GM12891 (cell line): ENCODE data around the gene CYBA.

Experiments
- DNase-seq: peaks from one replicate; pipeline ENCODE4 v3.0.0; 2011; ENCODE audit warnings: low spot score; ENCODE audit not compliant: insufficient read length
- FAIRE-seq: peaks from 2 replicates; lab custom pipeline; 2011; peaks lifted over from hg19 to GRCh38; lab: Jason Lieb, UNC
- PAX5 ChIP-seq: IDR thresholded peaks from 2 replicates; pipeline ENCODE4 v1.6.1; 2011; ENCODE audit warnings: low read length, moderate library complexity, mild to moderate bottlenecking; ENCODE audit not compliant: insufficient read depth, severe bottlenecking
- POLR2A ChIP-seq: IDR thresholded peaks from 2 replicates; pipeline ENCODE4 v1.6.1; 2011; ENCODE audit warnings: low read depth, low read length, control low read depth
- POLR2AphosphoS5 ChIP-seq: IDR thresholded peaks from 2 replicates; pipeline ENCODE4 v1.6.1; 2011; ENCODE audit warnings: low read depth, low read length, control low read depth
- POU2F2 ChIP-seq: IDR thresholded peaks from 2 replicates; pipeline ENCODE4 v1.6.1; 2011; ENCODE audit warnings: low read depth, mild to moderate bottlenecking, control low read depth, low read length, moderate library complexity
- SPI1 ChIP-seq: IDR thresholded peaks from 2 replicates; pipeline ENCODE4 v1.6.1; 2011; ENCODE audit warnings: low read depth, low read length, control low read depth
- TAF1 ChIP-seq: IDR thresholded peaks from 2 replicates; pipeline ENCODE4 v1.6.1; 2011; ENCODE audit warnings: low read depth, low read length, control low read depth

The CYBA gene

DNA sequence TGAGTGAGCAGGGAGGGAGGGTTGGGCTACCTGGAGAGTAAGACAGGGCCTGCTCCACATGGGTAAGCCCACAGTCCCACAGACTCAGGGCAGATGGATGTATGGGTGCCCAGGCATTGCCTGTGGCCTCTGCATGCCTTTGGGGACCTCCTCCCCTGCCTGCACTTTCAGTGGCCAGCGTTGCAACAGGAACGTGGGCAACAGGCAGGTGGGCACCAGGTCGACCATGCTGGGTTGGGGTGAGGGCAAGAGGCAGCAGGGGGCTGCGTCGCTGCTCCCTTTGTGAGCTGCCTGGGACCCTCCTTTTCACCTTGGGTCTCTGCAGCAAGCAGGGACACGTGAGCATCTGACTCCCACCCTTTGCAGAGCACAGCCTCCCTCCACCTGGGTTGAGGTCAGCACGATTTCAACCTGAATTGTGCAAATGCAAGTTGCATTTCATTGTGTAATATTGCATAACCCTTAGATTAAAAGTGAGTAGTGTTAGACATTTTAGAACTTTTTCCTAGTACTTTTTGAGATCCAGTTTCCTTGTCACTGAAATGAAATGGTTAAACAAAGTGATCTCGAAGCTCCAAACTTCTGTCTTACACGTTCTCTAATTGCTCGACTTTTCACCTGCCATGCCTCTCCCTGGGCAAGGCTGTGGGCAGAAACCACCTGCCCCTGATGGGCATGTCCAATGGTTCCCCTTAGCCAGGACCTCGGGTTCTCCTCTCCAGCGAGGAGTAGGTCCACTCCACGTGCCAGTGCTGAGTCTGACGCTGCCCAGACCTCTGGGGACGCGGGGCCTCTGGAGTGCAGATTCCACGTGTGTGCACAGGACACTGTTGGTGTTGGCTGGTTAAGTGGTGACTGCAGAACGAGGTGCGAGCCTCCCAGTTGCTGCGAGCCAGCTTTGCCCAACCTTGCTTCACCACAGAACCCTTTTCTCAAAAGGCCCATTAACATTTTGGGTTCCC is 45.4 kb downstream of the CYBA start:
- no peak for TF ChIP-seq POU2F2
- TF ChIP-seq PAX5 = no peak
- no peak for TF ChIP-seq SPI1
- no peak for TF ChIP-seq POLR2AphosphoS5
- TF ChIP-seq POLR2A = no peak
- no peak for TF ChIP-seq TAF1
- DNase-seq = no peak
- no peak for FAIRE-seq

DNA sequence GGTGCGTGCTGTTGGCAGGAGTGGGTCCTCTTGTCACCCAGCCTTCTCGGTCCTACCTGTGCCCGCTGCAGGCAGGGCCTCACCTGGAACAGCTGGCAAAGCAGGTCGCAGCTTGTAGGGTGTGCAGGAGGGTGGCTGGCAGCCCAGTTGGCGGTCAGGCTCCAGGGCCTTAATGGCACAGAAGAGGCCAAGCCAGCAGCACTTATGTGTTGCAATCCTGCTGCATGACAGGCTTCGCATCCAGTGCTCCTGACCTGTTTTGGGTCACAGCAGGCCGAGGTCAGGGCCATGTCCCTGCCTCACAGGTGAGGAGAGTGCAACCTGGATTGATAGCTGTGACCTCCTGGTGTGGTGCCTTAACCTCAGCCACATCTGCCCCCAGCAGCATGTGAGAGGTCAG is 48.8 kb downstream of the CYBA start:
- no peak for FAIRE-seq
- no peak for DNase-seq
- TF ChIP-seq POLR2A (no peak), POU2F2 (no peak), SPI1 (no peak), TAF1 (no peak), PAX5 (no peak), POLR2AphosphoS5 (no peak)

DNA sequence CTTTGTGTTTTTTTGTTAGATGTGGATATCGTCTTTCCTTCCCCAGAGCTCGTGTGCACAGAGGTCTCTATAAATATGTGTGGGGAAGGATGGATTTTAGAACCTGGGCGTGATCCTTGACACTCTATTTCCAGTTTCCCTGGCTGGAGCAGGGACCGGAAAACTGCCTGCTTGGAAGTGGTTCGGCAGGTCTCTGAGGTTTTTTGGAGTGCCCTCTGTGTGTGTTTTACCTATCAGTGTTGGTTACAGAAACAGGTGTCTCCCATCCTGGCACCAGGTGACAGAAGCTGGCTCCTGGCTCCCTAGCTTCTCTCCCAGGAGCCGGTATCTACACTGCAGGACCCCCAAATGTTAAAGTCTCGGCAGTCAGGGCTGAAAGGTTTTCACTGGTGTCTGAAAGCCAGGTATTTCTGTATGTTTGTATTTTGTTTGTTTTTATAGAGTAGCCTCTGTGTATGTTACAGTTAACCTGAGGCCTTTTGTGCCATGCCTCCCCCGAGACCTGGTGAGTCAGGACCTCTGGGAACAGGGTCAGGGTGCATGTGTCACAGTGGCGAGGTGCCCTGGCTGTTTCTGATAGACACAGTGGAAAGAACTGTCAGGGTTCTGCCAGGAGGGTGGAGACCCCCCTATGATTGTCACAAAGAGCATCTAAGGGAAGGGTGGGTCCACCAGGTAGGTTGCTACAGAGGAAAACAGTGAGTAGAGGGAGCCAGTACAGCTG is 49.4 kb downstream of the CYBA start:
- DNase-seq (no peak), FAIRE-seq (no peak)
- TF ChIP-seq POLR2A (no peak), TAF1 (no peak), POU2F2 (no peak), PAX5 (no peak), SPI1 (no peak), POLR2AphosphoS5 (no peak)

DNA sequence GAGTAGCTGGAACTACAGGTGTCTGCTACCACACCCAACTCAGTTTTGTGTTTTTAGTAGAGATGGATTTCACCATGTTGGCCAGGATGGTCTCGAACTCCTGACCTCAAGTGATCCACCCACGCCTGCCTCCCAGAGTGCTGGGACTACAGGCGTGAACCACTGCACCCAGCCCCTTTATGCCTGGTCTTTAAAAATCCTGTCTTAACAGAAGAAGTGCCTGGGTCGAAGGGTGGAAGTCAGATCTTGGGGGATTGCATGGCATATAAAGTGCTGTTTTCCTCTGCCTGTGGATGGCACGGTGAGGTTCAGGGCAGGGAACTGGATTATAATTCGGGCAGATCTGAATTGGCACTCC is 50.3 kb downstream of the CYBA start:
- no peak for TF ChIP-seq PAX5
- no peak for TF ChIP-seq POLR2AphosphoS5
- TF ChIP-seq SPI1 = no peak
- TF ChIP-seq TAF1 = no peak
- no peak for TF ChIP-seq POU2F2
- TF ChIP-seq POLR2A = no peak
- no peak for DNase-seq
- FAIRE-seq = no peak

DNA sequence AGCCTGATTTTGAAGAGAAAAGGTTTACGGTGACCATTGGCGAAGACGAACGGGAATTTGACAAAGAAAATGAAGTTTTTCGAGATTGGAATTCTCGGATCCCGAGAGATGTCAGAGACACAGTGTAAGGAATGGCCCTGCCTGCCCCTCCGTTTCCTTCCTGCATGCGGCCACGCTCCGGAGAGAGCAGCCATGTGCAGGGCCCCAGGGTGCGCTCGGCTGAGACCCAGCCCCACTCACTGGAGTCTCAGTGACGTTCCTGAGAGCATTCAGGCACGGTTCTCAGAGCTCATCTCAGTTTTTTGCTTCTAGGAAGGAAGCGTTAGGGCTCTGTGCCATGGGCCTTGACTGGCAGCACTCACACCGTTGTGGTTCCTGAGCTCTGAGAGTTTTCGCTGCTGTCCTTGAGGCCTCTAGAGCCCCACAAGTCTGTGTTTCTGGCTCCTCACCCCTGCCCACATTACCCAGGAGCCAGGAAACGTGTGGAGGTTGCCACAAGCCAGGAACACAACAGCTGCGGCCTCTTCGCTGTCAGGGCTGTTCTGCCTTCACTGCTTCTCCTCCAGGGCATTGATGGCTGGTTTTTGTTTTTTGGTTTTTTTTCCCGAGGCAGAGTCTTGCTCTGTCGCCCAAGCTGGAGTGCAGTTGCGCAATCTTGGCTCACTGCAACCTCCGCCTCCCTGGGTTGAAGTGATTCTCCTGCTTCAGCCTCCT is 50.9 kb downstream of the CYBA start:
- no peak for DNase-seq
- TF ChIP-seq POU2F2 (no peak), PAX5 (no peak), POLR2AphosphoS5 (no peak), POLR2A (no peak), SPI1 (no peak), TAF1 (no peak)
- no peak for FAIRE-seq

DNA sequence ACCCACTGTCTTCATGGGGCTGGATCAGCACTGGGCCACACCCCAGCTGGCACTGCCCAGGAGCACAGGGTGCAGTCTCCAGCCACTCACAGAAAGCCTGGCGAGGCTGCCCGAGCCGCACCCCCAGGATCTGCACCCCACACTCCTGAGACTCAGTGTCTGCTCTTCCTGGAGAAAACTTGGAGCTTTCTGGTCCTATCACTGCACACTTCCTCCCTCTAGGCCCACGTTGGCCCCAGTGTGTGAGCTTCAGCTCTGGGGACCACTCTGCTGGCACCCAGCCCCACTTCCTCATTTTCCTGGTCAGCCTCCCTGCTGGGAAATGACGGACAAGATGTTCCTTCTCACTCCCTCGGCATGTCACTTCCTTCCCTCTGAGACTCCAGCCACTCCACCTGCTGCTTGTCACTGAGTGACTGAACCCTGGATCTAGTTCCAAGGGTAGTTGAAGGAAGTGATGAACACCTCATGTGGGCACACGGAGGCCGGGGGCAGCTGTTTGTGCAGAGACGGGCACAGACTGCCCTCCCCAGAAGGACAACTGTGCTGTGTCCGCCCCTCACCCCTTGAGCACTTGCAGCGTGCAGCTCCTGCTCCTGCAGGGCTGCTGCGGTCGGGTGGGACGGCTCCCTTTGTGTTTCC is 51.6 kb downstream of the CYBA start:
- FAIRE-seq = no peak
- no peak for TF ChIP-seq POLR2AphosphoS5
- TF ChIP-seq POLR2A = no peak
- TF ChIP-seq POU2F2 = no peak
- TF ChIP-seq PAX5 = no peak
- TF ChIP-seq SPI1 = peak; percentile 60; the same call in 1 of the 2 replicates
- TF ChIP-seq TAF1 = no peak
- DNase-seq = no peak

DNA sequence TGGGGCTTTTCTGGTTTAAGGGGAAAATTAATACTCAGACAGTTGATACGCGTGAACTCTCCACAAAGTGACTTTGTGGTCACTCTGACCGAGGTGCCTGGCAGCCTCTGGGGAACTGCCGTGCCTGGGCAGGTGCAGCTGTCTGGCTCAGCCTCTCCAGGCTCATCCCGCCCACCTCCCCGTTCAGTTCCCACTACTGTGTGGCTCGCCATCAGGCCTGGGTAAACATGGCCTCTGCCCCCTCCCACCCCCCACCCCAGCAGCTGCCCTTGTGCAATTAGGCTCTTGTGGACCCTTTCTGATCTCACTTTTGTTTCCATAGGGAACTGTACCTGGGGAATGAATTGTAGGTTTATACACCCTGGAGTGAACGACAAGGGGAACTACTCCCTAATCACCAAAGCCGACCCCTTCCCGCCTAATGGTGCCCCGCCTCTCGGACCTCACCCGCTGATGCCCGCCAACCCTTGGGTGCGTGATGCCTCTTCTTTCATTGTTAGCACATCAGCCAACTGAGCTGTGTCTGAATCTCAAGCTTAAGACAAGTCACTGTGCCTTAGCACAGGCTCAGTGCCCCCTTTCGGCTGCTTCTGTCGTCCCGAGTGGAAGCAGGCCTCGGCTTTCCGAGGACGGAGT is 52.9 kb downstream of the CYBA start:
- FAIRE-seq (no peak), DNase-seq (no peak)
- TF ChIP-seq POLR2A = no peak
- no peak for TF ChIP-seq SPI1
- no peak for TF ChIP-seq POLR2AphosphoS5
- TF ChIP-seq POU2F2 = no peak
- TF ChIP-seq TAF1 = no peak
- TF ChIP-seq PAX5 = no peak

DNA sequence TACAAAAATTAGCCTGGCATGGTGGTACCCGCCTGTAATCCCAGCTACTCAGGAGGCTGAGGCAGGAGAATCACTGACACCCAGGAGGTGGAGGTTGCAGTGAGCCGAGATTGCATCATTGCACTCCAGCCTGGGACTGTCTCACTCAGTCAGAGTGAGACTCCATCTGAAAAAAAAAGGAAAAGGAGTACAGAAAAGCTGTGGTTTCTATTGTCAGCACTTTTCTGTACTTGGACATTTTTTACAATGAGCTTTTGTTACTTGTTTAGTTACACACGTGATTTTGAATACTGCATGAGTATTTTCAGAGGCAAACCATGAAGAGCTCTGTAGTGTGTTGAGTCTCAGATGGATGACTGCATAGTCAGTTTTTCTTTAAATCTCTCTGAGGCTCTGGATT is 54.4 kb downstream of the CYBA start:
- DNase-seq (no peak), FAIRE-seq (no peak)
- no peak for TF ChIP-seq SPI1
- no peak for TF ChIP-seq TAF1
- TF ChIP-seq PAX5 = no peak

DNA sequence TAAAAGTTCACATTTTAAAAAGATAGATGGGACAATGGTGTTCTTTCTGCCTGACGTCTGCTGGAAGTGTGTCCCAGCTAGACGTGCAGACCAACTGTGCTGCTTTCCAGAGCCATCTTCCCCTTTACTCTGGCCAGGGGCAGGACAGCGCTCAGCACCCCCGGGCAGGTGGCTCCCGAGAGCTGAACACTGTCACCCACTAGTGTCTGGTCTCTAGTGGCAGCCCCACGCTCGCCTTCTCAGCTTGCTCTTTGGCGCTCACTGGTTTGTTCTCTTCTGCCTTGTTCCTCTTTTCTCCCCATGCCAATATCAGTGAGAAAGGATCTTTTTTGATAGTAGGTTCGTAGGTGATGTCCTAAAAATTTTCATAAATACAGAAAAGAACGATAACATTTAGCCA is 54.9 kb downstream of the CYBA start:
- DNase-seq = no peak
- TF ChIP-seq TAF1 = no peak
- TF ChIP-seq PAX5 = no peak
- no peak for TF ChIP-seq POLR2AphosphoS5
- no peak for TF ChIP-seq POU2F2
- TF ChIP-seq SPI1 = no peak
- no peak for TF ChIP-seq POLR2A
- no peak for FAIRE-seq
